Esophagus squamous epithelium (tissue), 5 donors: ENCODE results near the gene ENKD1. TPM values are rescaled to one million over a fixed set of nuclear protein-coding genes. Genes with fewer than 3 reads are reported as not detected.
A peak's percentile ranks its signal among the peaks of the same experiment; 100 is the strongest.

ENCODE experiments used
- DNase-seq: peaks from one replicate; lab custom pipeline; 2025; lab: John Stamatoyannopoulos, UW
- H3K27ac ChIP-seq, 4 donors: fragments of 200-600 bp; sonication (generic); one replicate each; pipeline ENCODE4 v1.5.1; 2016 to 2019; ENCODE audit warnings: mild to moderate bottlenecking in 1 of 4
- H3K27me3 ChIP-seq, 4 donors: fragments of 200-600 bp; sonication (generic); 1 replicate in 3 of 4; 2 replicates in 1 of 4; pipeline versions ENCODE4 v1.5.1 to v1.6.0; 2017 to 2021; ENCODE audit warnings: antibody characterized with exemption in 1 of 4
- H3K36me3 ChIP-seq, 3 donors: fragments of 200-600 bp; sonication (generic); one replicate each; pipeline ENCODE4 v1.5.1; 2016 to 2019
- H3K4me1 ChIP-seq, 3 donors: fragments of 200-600 bp; sonication (generic); one replicate each; pipeline ENCODE4 v1.5.1; 2017 to 2019
- H3K4me3 ChIP-seq, 4 donors: fragments of 200-600 bp; sonication (generic); 1 replicate in 3 of 4; 2 replicates in 1 of 4; pipeline ENCODE4 v1.5.1; 2016 to 2019; ENCODE audit warnings: mild to moderate bottlenecking in 2 of 4, moderate library complexity in 1 of 4
- H3K9me3 ChIP-seq, 3 donors: fragments of 200-600 bp; sonication (generic); one replicate each; pipeline ENCODE4 v1.5.1; 2016 to 2019
- POLR2A ChIP-seq, 4 donors: fragments of 450-650 bp; IDR thresholded peaks; one replicate each; pipeline ENCODE4 v1.6.1; 2017; ENCODE audit warnings: antibody characterized with exemption in 4 of 4, mild to moderate bottlenecking in 4 of 4, moderate library complexity in 3 of 4
- WGBS, 2 donors: methylation state at CpG; one replicate each; pipeline ENCODE4 v1.1.5; 2018; 5-methylcytosine and 5-hydroxymethylcytosine counted together
- intact Hi-C: fragments of 100-400 bp; cut with DNase I; formaldehyde crosslinking; loops from one replicate; pipeline ENCODE4 v1.15.0; 2022
- total RNA-seq, 4 donors: library from RNA; depleted of rRNA; stranded (reverse); fragments of >200 nt; gene quantifications; one replicate each; pipeline ENCODE4 v1.1.0, GENCODE V29; 2016
- TF ChIP-seq, protein P1 (sequence below), 6 experiments: fragments of 450-650 bp in 4 of 6; fragments of 200-600 bp in 2 of 6; sonication (generic) in 2 of 6; IDR thresholded peaks; one replicate each; pipeline ENCODE4 v1.5.1; 2016 to 2019; ENCODE audit warnings: antibody characterized with exemption in 6 of 6, mild to moderate bottlenecking in 4 of 6, moderate library complexity in 4 of 6
- donor health status: DM: yes; HTN: yes; CAD: no.

The ENKD1 gene
- total RNA-seq, 4 donors from 2014 or later: 6.1 to 12.9 (median 12.2) TPM

DNA sequence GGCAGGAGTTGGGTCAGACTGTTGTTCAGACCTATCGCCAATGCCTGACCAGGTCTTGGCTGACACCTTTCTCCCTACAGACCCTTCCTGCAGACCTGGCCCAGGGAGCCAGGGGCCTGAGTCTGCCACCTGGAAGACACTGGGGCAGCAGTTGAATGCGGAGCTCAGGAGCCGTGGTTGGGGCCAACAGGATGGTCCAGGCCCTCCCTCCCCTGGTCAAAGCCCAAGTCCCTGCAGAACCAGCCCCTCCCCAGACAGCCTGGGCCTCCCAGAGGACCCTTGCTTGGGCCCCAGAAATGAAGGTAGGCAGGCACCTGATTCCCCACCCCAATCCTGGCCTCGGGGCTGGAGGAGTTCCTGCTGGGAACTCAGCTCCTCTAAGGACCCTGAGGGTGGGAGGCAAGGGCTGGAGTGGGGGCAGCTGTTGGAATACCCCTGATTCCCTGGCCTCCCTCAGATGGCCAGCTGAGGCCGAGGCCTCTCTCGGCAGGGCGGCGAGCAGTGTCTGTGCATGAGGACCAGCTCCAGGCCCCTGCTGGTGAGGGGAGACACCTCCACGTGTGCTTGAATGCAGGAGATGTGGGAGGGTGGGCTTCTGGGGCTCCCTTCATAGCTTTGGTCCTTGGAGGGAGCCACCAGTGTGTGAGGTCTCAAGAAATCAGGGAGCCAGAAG, 10.1 kb downstream of the ENKD1 start:
- Histone ChIP-seq H3K4me3 (no peak overlapping the region), H3K4me1 (peaks cover 23 to 44% (median 34%) of the 10 kb centered on the region in 3 donors), H3K36me3 (peaks cover 6 to 27% (median 7%) of the 10 kb centered on the region in 3 donors), H3K9me3 (no peaks in the 10 kb centered on the region), H3K27ac (no peak overlapping the region), H3K27me3 (peaks cover 11 to 42% (median 18%) of the 10 kb centered on the region in 4 donors)
- WGBS, 2 donors: 90 to 95% methylated on average over 2 to 3 of the region's 9 CpGs
- intact Hi-C loops: no loop called here
- DNase-seq: no peak
- TF ChIP-seq POLR2A (IDR thresholded peaks at IDR 0.05): no peak
- TF ChIP-seq, protein P1, sequence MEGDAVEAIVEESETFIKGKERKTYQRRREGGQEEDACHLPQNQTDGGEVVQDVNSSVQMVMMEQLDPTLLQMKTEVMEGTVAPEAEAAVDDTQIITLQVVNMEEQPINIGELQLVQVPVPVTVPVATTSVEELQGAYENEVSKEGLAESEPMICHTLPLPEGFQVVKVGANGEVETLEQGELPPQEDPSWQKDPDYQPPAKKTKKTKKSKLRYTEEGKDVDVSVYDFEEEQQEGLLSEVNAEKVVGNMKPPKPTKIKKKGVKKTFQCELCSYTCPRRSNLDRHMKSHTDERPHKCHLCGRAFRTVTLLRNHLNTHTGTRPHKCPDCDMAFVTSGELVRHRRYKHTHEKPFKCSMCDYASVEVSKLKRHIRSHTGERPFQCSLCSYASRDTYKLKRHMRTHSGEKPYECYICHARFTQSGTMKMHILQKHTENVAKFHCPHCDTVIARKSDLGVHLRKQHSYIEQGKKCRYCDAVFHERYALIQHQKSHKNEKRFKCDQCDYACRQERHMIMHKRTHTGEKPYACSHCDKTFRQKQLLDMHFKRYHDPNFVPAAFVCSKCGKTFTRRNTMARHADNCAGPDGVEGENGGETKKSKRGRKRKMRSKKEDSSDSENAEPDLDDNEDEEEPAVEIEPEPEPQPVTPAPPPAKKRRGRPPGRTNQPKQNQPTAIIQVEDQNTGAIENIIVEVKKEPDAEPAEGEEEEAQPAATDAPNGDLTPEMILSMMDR (IDR thresholded peaks at IDR 0.05): no peak

DNA sequence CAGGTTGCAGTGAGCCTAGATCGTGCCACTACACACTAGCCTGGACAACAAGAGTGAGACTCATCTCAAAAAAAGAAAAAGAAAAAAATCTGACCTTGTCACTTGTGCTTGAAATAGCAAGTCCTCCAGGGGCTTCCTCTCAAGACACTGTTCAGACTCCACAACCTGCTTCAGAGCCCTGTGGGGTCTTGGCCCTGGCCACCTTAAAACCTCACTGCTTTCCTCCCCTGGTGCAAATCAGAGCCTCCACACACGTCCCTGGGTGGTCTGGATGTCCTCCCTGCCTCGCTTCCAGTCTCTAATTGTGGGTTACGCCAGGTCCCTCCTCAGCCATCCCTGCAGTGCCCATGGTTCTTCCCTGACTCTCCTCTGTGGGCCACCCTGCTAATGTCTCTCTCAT, 11.2 kb downstream of the ENKD1 start:
- Histone ChIP-seq H3K27me3 (peaks cover 11 to 53% (median 18%) of the 10 kb centered on the region in 4 donors), H3K4me1 (peaks cover 18 to 38% (median 28%) of the 10 kb centered on the region in 3 donors), H3K36me3 (peaks cover 6 to 27% (median 7%) of the 10 kb centered on the region in 3 donors), H3K4me3 (no peak overlapping the region), H3K9me3 (no peaks in the 10 kb centered on the region), H3K27ac (no peak overlapping the region)
- no peak for TF ChIP-seq POLR2A (IDR thresholded peaks at IDR 0.05)
- TF ChIP-seq, protein P1 (IDR thresholded peaks at IDR 0.05): no peak
- intact Hi-C loops: no loop called here
- DNase-seq: no peak
- WGBS, 2 donors: 60 to 74% methylated on average over 3 to 4 of the region's 4 CpGs

DNA sequence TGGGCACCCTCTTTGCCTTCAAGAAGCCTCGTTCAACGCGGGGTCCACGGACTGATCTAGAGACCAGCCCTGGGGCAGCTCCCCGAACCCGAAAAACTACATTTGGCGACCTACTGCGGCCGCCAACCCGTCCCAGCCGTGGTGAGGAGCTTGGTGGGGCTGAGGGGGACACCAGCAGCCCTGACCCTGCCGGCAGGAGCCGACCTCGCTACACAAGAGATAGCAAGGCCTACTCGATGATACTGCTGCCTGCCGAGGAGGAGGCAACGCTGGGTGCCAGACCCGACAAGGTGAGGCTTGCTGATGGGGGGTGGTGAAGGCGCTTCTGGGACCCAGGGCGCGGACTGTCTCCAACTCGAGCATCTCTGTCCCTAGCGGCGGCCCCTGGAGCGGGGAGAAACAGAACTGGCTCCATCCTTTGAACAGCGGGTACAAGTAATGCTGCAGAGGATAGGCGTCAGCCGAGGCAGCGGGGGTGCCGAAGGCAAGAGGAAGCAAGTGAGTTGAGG, 12.1 kb downstream of the ENKD1 start:
- DNase-seq: no peak
- H3K9me3 ChIP-seq: no peaks in the 10 kb centered on the region
- H3K27ac ChIP-seq: no peak overlapping the region
- peaks cover 17 to 37% (median 23%) of the 10 kb centered on the region in 3 donors for H3K4me1 ChIP-seq
- H3K27me3 ChIP-seq: peaks cover 11 to 62% (median 19%) of the 10 kb centered on the region in 4 donors
- intact Hi-C loops: no loop called here
- H3K4me3 ChIP-seq: no peak overlapping the region
- no peak for TF ChIP-seq POLR2A (IDR thresholded peaks at IDR 0.05)
- TF ChIP-seq, protein P1 (IDR thresholded peaks at IDR 0.05): no peak
- WGBS, 2 donors: 50% methylated on average over 15 of the region's 30 CpGs; no CpG with 5 or more reads in 1 of the 2 donors
- H3K36me3 ChIP-seq: peaks cover 6 to 27% (median 7%) of the 10 kb centered on the region in 3 donors

DNA sequence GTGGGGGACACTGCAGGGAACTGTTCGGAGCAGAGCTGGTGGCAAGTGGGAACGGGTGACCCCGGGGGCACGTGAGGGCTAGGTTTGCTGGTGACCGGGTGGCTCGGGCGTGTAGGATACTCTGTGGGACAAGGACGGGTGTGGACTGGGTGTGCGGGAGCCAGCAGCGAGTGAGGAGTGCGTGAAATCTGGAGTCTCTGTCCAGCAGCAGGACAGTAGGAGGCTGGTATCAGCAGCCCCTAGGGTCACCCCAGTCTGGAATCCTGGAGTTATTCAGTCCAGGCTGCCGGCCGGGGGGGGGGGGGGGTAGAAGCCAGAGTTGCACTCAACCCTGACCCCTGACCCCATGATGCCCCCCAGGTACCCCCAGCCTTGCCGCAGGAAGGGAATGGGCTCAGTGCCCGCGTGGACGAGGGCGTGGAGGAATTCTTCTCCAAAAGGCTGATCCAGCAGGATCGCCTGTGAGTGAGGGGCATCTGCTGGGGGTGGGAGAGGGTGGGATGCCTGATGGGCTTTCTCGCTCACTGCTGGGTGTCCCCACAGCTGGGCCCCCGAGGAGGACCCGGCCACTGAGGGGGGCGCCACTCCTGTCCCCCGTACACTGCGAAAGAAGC, 12.7 kb downstream of the ENKD1 start:
- 24% methylated on average over 11 of the region's 25 CpGs; no CpG with 5 or more reads in 1 of the 2 donors for WGBS, 2 donors
- intact Hi-C loops: no loop called here
- Histone ChIP-seq H3K36me3 (peaks cover 6 to 27% (median 7%) of the 10 kb centered on the region in 3 donors), H3K4me3 (peak overlapping the region in 2 of 4 donors; percentile 40 to 59), H3K27ac (no peak overlapping the region), H3K9me3 (no peaks in the 10 kb centered on the region), H3K27me3 (peaks cover 17 to 68% (median 24%) of the 10 kb centered on the region in 4 donors), H3K4me1 (peaks cover 12 to 37% (median 18%) of the 10 kb centered on the region in 3 donors)
- no peak for TF ChIP-seq POLR2A (IDR thresholded peaks at IDR 0.05)
- TF ChIP-seq, protein P1 (IDR thresholded peaks at IDR 0.05): no peak
- no peak for DNase-seq
